Left ventricle myocardium inferior (tissue), 1 donor: Measurements from ENCODE around the gene ENTPD7. TPM values are rescaled to one million over a fixed set of nuclear protein-coding genes. Genes with fewer than 3 reads are reported as not detected.
"Not testable (repeated sequence)": the region's sequence is repeated elsewhere in the genome, so short reads cannot be mapped to it uniquely, and the experiment has no call there.

Experiments used
- DNase-seq: peaks from one replicate; pipeline ENCODE4 v3.0.0-alpha.2; 2020
- H3K27ac ChIP-seq: fragments of 200-600 bp; replicated peaks from 2 replicates; pipeline ENCODE4 v1.8.0; 2021
- H3K27me3 ChIP-seq: fragments of 200-600 bp; 2 replicates; pipeline ENCODE4 v1.8.0; 2021; ENCODE audit warnings: low read depth
- H3K36me3 ChIP-seq: fragments of 200-600 bp; 2 replicates; pipeline ENCODE4 v1.8.0; 2021
- H3K4me1 ChIP-seq: fragments of 200-600 bp; 2 replicates; pipeline ENCODE4 v1.8.0; 2021
- H3K4me3 ChIP-seq: fragments of 200-600 bp; 2 replicates; pipeline ENCODE4 v1.8.0; 2021; ENCODE audit warnings: mild to moderate bottlenecking, moderate library complexity
- H3K9me3 ChIP-seq: fragments of 200-600 bp; replicated peaks from 2 replicates; pipeline ENCODE4 v1.8.0; 2021
- intact Hi-C: fragments of 100-400 bp; cut with micrococcal nuclease; formaldehyde crosslinking; loops from one replicate; pipeline ENCODE4 v1.11.0; 2022
- total RNA-seq: library from RNA; stranded (reverse); fragmentation: NEBNext Ultra II Directional; extraction: Animal tissue kit (Norgen Biotek cat#: 25700); gene quantifications from one replicate; pipeline ENCODE4 v1.2.1, GENCODE V29; 2021
- TF ChIP-seq, protein P1 (sequence below): fragments of 200-600 bp; IDR thresholded peaks from 2 replicates; pipeline ENCODE4 v1.8.0; 2021; ENCODE audit warnings: antibody characterized with exemption, mild to moderate bottlenecking, borderline replicate concordance
- donor health status: DM: no; HTN: yes; CAD: no; lungs with severe emphysema.

Gene ENTPD7
- total RNA-seq, 1 donor from 2014 or later = 2.9 TPM

DNA sequence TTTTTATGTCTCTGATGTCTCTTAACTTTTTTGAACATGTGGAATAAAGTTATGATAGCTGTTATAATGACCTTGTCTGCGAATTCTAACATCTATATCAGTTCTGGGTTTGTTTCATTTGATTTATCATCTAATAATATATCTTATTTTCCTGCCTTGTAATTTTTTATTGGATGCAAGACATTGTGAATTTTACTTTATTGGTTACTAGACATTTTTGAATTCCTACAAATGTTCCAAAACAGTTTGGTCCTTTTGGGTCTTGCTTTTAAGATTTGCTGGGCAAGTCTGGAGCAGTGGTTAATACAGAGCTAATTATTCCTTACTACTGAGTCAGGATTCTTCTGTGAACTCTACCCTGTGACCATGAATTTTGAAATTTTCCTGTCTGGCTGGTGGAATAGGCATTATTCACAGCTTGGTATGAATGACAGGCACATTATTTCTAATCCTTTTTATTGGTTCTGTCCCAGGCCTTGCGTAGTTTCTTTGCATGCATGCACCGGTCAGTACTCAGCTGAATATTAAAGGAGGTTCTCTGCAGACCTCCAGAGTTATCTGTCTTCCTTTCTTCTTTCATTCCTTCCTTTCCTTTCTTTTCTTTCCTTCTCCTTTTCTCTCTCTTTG is 81.7 kb downstream of the ENTPD7 start:
- Histone ChIP-seq H3K4me3 (no peak overlapping the region), H3K27ac (no peak overlapping the region), H3K36me3 (peaks cover 100% of the 10 kb centered on the region), H3K9me3 (peaks cover 25% of the 10 kb centered on the region), H3K27me3 (no peaks in the 10 kb centered on the region), H3K4me1 (peaks cover 25% of the 10 kb centered on the region)
- TF ChIP-seq, protein P1, sequence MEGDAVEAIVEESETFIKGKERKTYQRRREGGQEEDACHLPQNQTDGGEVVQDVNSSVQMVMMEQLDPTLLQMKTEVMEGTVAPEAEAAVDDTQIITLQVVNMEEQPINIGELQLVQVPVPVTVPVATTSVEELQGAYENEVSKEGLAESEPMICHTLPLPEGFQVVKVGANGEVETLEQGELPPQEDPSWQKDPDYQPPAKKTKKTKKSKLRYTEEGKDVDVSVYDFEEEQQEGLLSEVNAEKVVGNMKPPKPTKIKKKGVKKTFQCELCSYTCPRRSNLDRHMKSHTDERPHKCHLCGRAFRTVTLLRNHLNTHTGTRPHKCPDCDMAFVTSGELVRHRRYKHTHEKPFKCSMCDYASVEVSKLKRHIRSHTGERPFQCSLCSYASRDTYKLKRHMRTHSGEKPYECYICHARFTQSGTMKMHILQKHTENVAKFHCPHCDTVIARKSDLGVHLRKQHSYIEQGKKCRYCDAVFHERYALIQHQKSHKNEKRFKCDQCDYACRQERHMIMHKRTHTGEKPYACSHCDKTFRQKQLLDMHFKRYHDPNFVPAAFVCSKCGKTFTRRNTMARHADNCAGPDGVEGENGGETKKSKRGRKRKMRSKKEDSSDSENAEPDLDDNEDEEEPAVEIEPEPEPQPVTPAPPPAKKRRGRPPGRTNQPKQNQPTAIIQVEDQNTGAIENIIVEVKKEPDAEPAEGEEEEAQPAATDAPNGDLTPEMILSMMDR = no peak
- intact Hi-C loops = no loop called here
- no peak for DNase-seq

DNA sequence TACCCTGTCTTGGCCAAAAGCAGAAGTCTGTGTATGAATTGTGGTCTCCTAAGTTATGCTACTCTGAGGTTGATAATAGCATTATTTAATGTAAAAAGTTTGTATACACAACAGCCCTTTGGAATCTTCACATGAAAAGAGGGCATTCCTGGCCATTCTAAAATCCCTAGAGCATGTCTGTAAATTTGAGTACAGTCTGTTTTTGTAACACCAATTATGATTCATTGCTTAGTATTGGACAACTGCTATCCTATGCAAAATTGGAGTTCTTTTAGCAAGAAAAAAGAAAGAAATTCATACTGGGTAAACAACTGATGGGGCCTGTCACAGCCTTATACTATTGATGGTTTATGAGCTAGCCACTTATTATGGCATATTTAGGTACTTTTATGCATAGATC is 82.9 kb downstream of the ENTPD7 start:
- Histone ChIP-seq H3K4me3 (no peak overlapping the region), H3K27ac (no peak overlapping the region), H3K4me1 (peaks cover 21% of the 10 kb centered on the region), H3K36me3 (peaks cover 100% of the 10 kb centered on the region), H3K27me3 (no peaks in the 10 kb centered on the region), H3K9me3 (peaks cover 25% of the 10 kb centered on the region)
- intact Hi-C loops = no loop called here
- TF ChIP-seq, protein P1 = no peak
- no peak for DNase-seq

DNA sequence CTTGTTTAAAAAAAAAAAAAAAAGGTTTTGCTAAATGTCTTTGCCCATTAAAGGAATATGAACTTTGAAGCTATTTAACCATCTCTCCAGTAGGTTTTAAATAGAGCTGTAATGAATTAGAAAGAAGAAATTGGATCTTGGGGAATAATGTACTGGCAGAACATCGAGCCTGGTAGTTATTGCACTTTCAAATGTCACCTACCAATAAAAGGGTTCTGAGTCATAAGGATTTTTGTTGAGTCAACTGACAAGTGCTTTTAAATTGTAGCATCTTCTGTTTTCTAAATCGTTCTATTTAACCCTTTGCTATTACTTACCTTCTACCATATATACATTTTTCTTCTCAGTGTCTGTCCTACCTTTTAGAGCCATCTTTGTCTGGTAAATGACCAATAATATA is 83.4 kb downstream of the ENTPD7 start:
- peaks cover 100% of the 10 kb centered on the region for H3K36me3 ChIP-seq
- TF ChIP-seq, protein P1 = no peak
- no peak for DNase-seq
- peaks cover 25% of the 10 kb centered on the region for H3K9me3 ChIP-seq
- H3K27ac ChIP-seq = no peak overlapping the region
- peaks cover 24% of the 10 kb centered on the region for H3K4me1 ChIP-seq
- H3K27me3 ChIP-seq = no peaks in the 10 kb centered on the region
- intact Hi-C loops = no loop called here
- no peak overlapping the region for H3K4me3 ChIP-seq

DNA sequence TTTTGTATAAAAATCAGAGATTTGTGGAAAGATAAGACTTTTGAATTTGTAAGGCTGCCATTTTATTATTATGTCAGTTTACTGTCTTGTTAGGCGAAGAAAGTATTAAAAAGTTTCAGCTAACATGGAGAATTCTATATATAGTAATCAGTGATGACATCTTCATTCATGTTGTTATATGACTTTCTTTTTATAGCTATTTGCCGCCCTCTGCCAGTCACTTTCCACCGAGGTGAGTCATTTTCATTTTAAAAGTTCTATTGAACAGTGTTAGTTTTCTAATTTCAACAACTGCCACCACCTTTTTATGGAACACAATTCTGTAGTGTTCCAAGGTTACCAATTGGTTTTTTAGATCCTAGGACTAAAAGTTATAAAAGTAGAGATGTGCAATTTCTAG is 84.5 kb downstream of the ENTPD7 start:
- Histone ChIP-seq H3K36me3 (peaks cover 100% of the 10 kb centered on the region), H3K4me3 (no peak overlapping the region), H3K27ac (no peak overlapping the region), H3K9me3 (peaks cover 25% of the 10 kb centered on the region), H3K27me3 (no peaks in the 10 kb centered on the region), H3K4me1 (peaks cover 34% of the 10 kb centered on the region)
- TF ChIP-seq, protein P1 = no peak
- intact Hi-C loops = no loop called here
- no peak for DNase-seq

DNA sequence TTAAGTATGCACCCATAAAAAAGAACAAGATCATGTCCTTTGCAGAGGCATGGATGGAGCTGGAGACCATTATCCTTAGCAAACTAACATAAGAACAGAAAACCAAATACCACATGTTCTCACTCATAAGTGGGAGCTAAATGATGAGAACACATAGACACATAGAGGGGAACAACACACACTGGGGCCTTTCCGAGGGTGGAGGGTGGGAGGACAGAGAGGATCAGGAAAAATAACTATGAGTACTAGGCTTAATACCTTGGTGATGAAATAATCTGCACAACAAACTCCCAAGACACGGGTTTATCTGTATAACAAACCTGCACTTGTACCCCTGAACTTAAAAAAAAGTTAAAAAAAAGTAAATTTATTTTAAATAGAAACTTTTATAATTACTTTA is 86.9 kb downstream of the ENTPD7 start:
- DNase-seq, H3K4me3 ChIP-seq, H3K9me3 ChIP-seq, H3K27me3 ChIP-seq, intact Hi-C loops, H3K27ac ChIP-seq: not testable (repeated sequence)
- H3K36me3 ChIP-seq = peaks cover 95% of the 10 kb centered on the region
- peaks cover 37% of the 10 kb centered on the region for H3K4me1 ChIP-seq

DNA sequence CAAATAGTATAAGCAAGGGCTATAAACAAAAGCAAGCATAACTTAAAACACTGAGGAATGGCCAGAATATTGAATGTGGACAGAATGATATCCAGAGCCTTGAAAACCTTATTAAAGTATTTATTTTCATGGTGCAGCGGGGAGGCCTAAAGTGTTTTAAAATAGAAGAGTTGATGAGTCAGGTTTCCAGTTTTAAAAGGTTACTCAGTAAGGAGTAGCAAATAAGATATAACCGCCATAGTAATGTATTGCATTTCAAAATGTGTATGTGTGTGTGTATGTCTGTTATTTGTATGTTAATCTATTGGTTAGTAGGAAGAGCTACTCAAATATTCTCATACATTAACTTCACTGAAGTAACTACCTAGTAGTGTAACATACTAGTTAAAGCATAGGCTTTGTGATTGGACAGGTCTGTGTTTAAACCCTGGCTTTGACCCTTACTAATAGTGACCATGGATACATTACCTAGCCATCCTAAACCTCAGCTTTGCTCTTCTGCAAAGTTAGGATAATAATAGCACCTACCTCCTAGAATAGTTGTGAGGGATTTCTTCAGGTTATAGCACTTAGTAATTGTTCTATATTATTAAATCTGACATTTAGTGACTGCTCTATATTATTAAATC is 89.6 kb downstream of the ENTPD7 start:
- no peak for DNase-seq
- no peaks in the 10 kb centered on the region for H3K27me3 ChIP-seq
- H3K4me1 ChIP-seq = peaks cover 16% of the 10 kb centered on the region
- intact Hi-C loops = no loop called here
- peaks cover 95% of the 10 kb centered on the region for H3K36me3 ChIP-seq
- H3K27ac ChIP-seq = peak overlapping the region; percentile 11
- no peaks in the 10 kb centered on the region for H3K9me3 ChIP-seq
- no peak overlapping the region for H3K4me3 ChIP-seq
- TF ChIP-seq, protein P1 = no peak
